K562 (cell line): Measurements from ENCODE around the gene UBE2U. TPM values are rescaled to one million over a fixed set of nuclear protein-coding genes. Genes with fewer than 3 reads are reported as not detected.

Source experiments
- FUS ChIP-seq: fragments of 200-400 bp; formaldehyde crosslinking; optimal IDR thresholded peaks from 2 replicates; pipeline ENCODE3; 2017; ENCODE audit warnings: low read depth, low read length
- KAT8 ChIP-seq: fragments of 450-650 bp; IDR thresholded peaks from 2 replicates; pipeline ENCODE4 v1.6.1; 2016; ENCODE audit warnings: low read depth, mild to moderate bottlenecking
- VEZF1 ChIP-seq: fragments of 200-800 bp; sonication (Bioruptor generic); IDR thresholded peaks from 2 replicates; pipeline ENCODE4 v1.6.1; 2017; ENCODE audit warnings: missing genetic modification characterization, missing compliant biosample characterization
- ZNF431 ChIP-seq: sonication (generic); formaldehyde crosslinking; IDR thresholded peaks from 2 replicates; pipeline ENCODE4 v1.8.0; 2022; ENCODE audit warnings: mild to moderate bottlenecking, missing genetic modification reagents
- polyA plus RNA-seq, 8 experiments: library from polyadenylated mRNA; depleted of rRNA in 4 of 8; stranded (reverse) in 5 of 8; unstranded in 3 of 8; fragments of >200 nt; fragmentation: Nextera tagmentation in 2 of 8; fragmentation: Illumina TruSeq in 1 of 8; extraction: Ambion mirVana in 2 of 8; extraction: Trizol in 1 of 8; gene quantifications; 2 replicates each; pipeline versions ENCODE4 v1.2.1 to v1.2.3, GENCODE V29; 2011 to 2014; ENCODE audit warnings: inconsistent platforms in 1 of 8, missing spikeins in 1 of 8
- total RNA-seq, 7 experiments: library from RNA; depleted of rRNA in 6 of 7; stranded (reverse); fragments of >200 nt in 6 of 7; fragmentation: Illumina TruSeq in 2 of 7; extraction: Trizol in 2 of 7; gene quantifications; 2 replicates each; pipeline versions ENCODE4 v1.2.1 to v1.2.3, GENCODE V29; 2011 to 2021; ENCODE audit warnings: low replicate concordance in 1 of 7

Gene UBE2U
- total and polyA plus RNA-seq, 9 of the 15 experiments (the other 6 are each of a cell fraction or from before 2014, with no cell fraction given) = not detected

GRCh38 chr1:64315402-64315801, 112.0 kb downstream of the UBE2U start (continued):
- no peak for TF ChIP-seq VEZF1 (CRISPR knock-in tag)
- TF ChIP-seq FUS = no peak
- TF ChIP-seq KAT8 = no peak
- TF ChIP-seq ZNF431 (CRISPR knock-in tag) = no peak
